Naive thymus-derived CD8-positive, alpha-beta T cell (primary cell): ENCODE measurements around the gene NR2C1. TPM values are rescaled to one million over a fixed set of nuclear protein-coding genes. Genes with fewer than 3 reads are reported as not detected.

Experiments
- ATAC-seq, 2 donors: fragments of 150-1000 bp; cut with Tn5 transposase in 1 of 2; sonication (Bioruptor Pico), chemical (Tn5 transposase) in 1 of 2; 1 replicate in 1 of 2; 2 replicates in 1 of 2; pipeline ENCODE4 v1.10.0; 2021; ENCODE audit warnings: mild to moderate bottlenecking in 2 of 2, moderate library complexity in 2 of 2
- POLR2A ChIA-PET: fragments of 350-600 bp; sonication (Branson Sonifier 250); formaldehyde crosslinking; loops from one replicate; lab custom pipeline; 2021; ENCODE audit warnings: antibody characterized with exemption; lab: Charles Lee
- DNase-seq, 10 donors: peaks; one replicate each; pipeline versions ENCODE4 v3.0.0 to v3.0.0-alpha.2; 2020 to 2022
- H3K27ac Mint-ChIP-seq, 10 donors: one replicate each; pipeline ENCODE4 v1.8.0; 2020 to 2022; ENCODE audit warnings: mild to moderate bottlenecking in 10 of 10, mixed read lengths in 10 of 10, moderate library complexity in 4 of 10, inconsistent platforms in 1 of 10
- H3K27me3 Mint-ChIP-seq, 5 donors: one replicate each; pipeline ENCODE4 v1.8.0; 2021 to 2022; ENCODE audit warnings: mixed read lengths in 5 of 5
- H3K36me3 Mint-ChIP-seq, 3 donors: one replicate each; pipeline ENCODE4 v1.8.0; 2020 to 2022; ENCODE audit warnings: mixed read lengths in 3 of 3, mild to moderate bottlenecking in 2 of 3, inconsistent platforms in 1 of 3
- H3K4me1 Mint-ChIP-seq, 4 donors: one replicate each; pipeline ENCODE4 v1.8.0; 2021 to 2022; ENCODE audit warnings: mixed read lengths in 4 of 4
- H3K4me3 Mint-ChIP-seq, 10 donors: one replicate each; pipeline ENCODE4 v1.8.0; 2020 to 2022; ENCODE audit warnings: mild to moderate bottlenecking in 10 of 10, mixed read lengths in 10 of 10, moderate library complexity in 6 of 10, inconsistent platforms in 1 of 10
- H3K9me3 Mint-ChIP-seq, 9 donors: one replicate each; pipeline ENCODE4 v1.8.0; 2020 to 2022; ENCODE audit warnings: mixed read lengths in 9 of 9, mild to moderate bottlenecking in 3 of 9, inconsistent platforms in 1 of 9, moderate library complexity in 1 of 9
- polyA plus RNA-seq, 3 donors: library from polyadenylated mRNA; unstranded; fragments of 300-500 nt; fragmentation: Illumina TruSeq; gene quantifications; one replicate each; pipeline ENCODE4 v1.2.3, GENCODE V29; 2021
- total RNA-seq, 8 experiments: library from RNA in 2 of 8; stranded (reverse) in 2 of 8; gene quantifications; one replicate each; pipeline ENCODE4 v1.2.3 and lab custom pipeline; 2021 to 2026

NR2C1 gene
- total and polyA plus RNA-seq, 5 experiments from 2014 or later = 3.3 to 59.0 (median 7.1) TPM

- Mint-ChIP-seq H3K9me3 (no peaks in the 10 kb centered on the region), H3K27me3 (no peaks in the 10 kb centered on the region), H3K27ac (no peak overlapping the region), H3K4me1 (peaks cover 6 to 26% (median 9%) of the 10 kb centered on the region in 4 donors), H3K4me3 (no peak overlapping the region), H3K36me3 (peaks cover 0 to 62% (median 21%) of the 10 kb centered on the region in 3 donors)
- POLR2A ChIA-PET = no interaction called here
- DNase-seq (no peak), ATAC-seq (no peak)
These were observed 101.5 kb downstream of the NR2C1 start for GRCh38 chr12:94971923-94972322.

- Mint-ChIP-seq H3K36me3 (peaks cover 0 to 56% (median 21%) of the 10 kb centered on the region in 3 donors), H3K9me3 (no peaks in the 10 kb centered on the region), H3K4me1 (peaks cover 2 to 18% (median 6%) of the 10 kb centered on the region in 4 donors), H3K4me3 (no peak overlapping the region), H3K27ac (no peak overlapping the region), H3K27me3 (no peaks in the 10 kb centered on the region)
- POLR2A ChIA-PET = no interaction called here
- no peak for ATAC-seq
- no peak for DNase-seq
These were observed 102.9 kb downstream of the NR2C1 start for GRCh38 chr12:94970560-94970959.

Other genes starting within 250 kb of the NR2C1 start
- 10 to 100 TPM; 67.5 to 68.4 TPM for gene NDUFA12, start 69.9 kb downstream of the NR2C1 start, total RNA-seq
- 100 to 1,000 TPM; 282 to 364 (median 294) TPM for gene NDUFA12, start 69.9 kb downstream of the NR2C1 start, polyA plus RNA-seq
- gene FGD6, start 143.8 kb upstream of the NR2C1 start, total RNA-seq = under 1 TPM; 0.78 to 0.99 TPM
- under 1 TPM in 2 of 3 donors, not detected in 1; 0.04 to 0.16 TPM for gene FGD6, start 143.8 kb upstream of the NR2C1 start, polyA plus RNA-seq
- gene VEZT, start 144.2 kb upstream of the NR2C1 start, total RNA-seq = 10 to 100 TPM; 44.8 TPM
- 10 to 100 TPM; 17.4 to 22.7 (median 19.4) TPM for gene VEZT, start 144.2 kb upstream of the NR2C1 start, polyA plus RNA-seq